ENCODE measurements around the gene LRIT1. TPM values are rescaled to one million over a fixed set of nuclear protein-coding genes. Genes with fewer than 3 reads are reported as not detected.

Gene LRIT1
- total RNA-seq, 1 donor from 2014 or later: not detected

GRCh38 chr10:84201244-84201606, 40.1 kb downstream of the LRIT1 start:
- DNase-seq (ENCODE audit: low read depth): no peak
- no peak for TF ChIP-seq CTCF (IDR thresholded peaks at IDR 0.05; ENCODE audit: insufficient read depth, low read length, poor library complexity, severe bottlenecking)
- H3K27me3 ChIP-seq (ENCODE audit: control insufficient read depth, insufficient read depth, low read length): peaks cover under 1% of the 10 kb centered on the region
- H3K4me3 ChIP-seq (ENCODE audit: low read depth, low read length): no peak overlapping the region
- H3K36me3 ChIP-seq (ENCODE audit: control insufficient read depth, insufficient read depth, low read length): no peaks in the 10 kb centered on the region

- DNase-seq (ENCODE audit: low read depth): no peak
- H3K36me3 ChIP-seq (ENCODE audit: control insufficient read depth, insufficient read depth, low read length): no peaks in the 10 kb centered on the region
Observed at GRCh38 chr10:84200537-84201243, 40.7 kb downstream of the LRIT1 start.

GRCh38 chr10:84198206-84198915, 43.0 kb downstream of the LRIT1 start:
- no peak for TF ChIP-seq CTCF (IDR thresholded peaks at IDR 0.05; ENCODE audit: insufficient read depth, low read length, poor library complexity, severe bottlenecking)
- no peak for DNase-seq (ENCODE audit: low read depth)
- Histone ChIP-seq H3K4me3 (ENCODE audit: low read depth, low read length) (no peak overlapping the region), H3K36me3 (ENCODE audit: control insufficient read depth, insufficient read depth, low read length) (no peaks in the 10 kb centered on the region), H3K27me3 (ENCODE audit: control insufficient read depth, insufficient read depth, low read length) (peaks cover 28% of the 10 kb centered on the region)

More at GRCh38 chr10:84200537-84201243, 40.7 kb downstream of the LRIT1 start:
- Histone ChIP-seq H3K27me3 (ENCODE audit: control insufficient read depth, insufficient read depth, low read length) (peaks cover 6% of the 10 kb centered on the region), H3K4me3 (ENCODE audit: low read depth, low read length) (no peak overlapping the region)
- TF ChIP-seq CTCF (IDR thresholded peaks at IDR 0.05; ENCODE audit: insufficient read depth, low read length, poor library complexity, severe bottlenecking): no peak

GRCh38 chr10:84197643-84198042, 43.7 kb downstream of the LRIT1 start:
- Histone ChIP-seq H3K4me3 (ENCODE audit: low read depth, low read length) (no peak overlapping the region), H3K27me3 (ENCODE audit: control insufficient read depth, insufficient read depth, low read length) (peaks cover 29% of the 10 kb centered on the region)
- TF ChIP-seq CTCF (IDR thresholded peaks at IDR 0.05; ENCODE audit: insufficient read depth, low read length, poor library complexity, severe bottlenecking): no peak

GRCh38 chr10:84196941-84197340, 44.4 kb downstream of the LRIT1 start:
- no peak overlapping the region for H3K4me3 ChIP-seq (ENCODE audit: low read depth, low read length)
- no peaks in the 10 kb centered on the region for H3K36me3 ChIP-seq (ENCODE audit: control insufficient read depth, insufficient read depth, low read length)
- DNase-seq (ENCODE audit: low read depth): no peak
- no peak for TF ChIP-seq CTCF (IDR thresholded peaks at IDR 0.05; ENCODE audit: insufficient read depth, low read length, poor library complexity, severe bottlenecking)
- H3K27me3 ChIP-seq (ENCODE audit: control insufficient read depth, insufficient read depth, low read length): peaks cover 29% of the 10 kb centered on the region

More at GRCh38 chr10:84197643-84198042, 43.7 kb downstream of the LRIT1 start:
- no peak for DNase-seq (ENCODE audit: low read depth)
- no peaks in the 10 kb centered on the region for H3K36me3 ChIP-seq (ENCODE audit: control insufficient read depth, insufficient read depth, low read length)
